GM21367 (cell line): Measurements from ENCODE around the gene PLXNA4.

Source experiments
- ATAC-seq: cut with Tn5 transposase; IDR thresholded peaks from one replicate; pipeline ENCODE4 v1.9.1; 2021; ENCODE audit not compliant: unreplicated experiment

The PLXNA4 gene

DNA sequence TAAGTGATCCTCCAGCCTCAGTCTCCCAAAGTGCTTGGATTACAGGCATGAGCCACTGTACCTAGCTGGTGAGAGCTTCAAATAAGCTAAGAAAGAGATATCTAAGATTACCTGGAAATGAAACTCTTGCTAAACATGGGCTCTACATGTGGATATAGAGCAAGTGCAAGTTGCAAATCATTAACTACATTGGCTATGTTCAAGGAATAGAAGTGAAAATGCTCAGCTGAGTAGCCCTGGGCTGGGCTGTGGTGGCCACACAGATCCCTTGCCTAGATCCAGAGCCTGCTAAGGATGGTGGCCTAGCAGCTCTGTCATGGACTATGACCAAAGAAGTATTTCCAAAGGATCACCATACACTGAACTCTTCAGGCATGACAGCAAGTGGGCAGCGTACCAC lies 209.3 kb downstream of the PLXNA4 start:
- ATAC-seq = no peak

DNA sequence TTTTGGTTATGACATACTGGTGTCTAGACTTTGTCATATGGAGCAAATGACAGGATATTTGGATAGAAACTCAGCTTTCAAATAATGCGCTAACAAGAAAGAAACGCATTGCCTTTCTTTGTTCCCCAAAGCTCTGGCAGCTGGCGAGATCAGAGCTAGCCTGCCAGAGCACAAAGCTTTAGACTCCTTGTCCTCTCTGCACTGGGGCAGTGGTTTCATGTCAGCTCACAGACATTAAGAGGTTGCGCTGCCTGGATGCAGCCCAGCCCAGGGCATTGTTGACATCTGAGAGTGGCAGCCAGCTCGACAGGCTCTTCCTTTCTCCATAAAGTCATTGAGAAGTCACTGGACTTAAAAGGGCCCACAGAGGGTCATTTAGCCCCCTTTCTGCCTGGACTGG lies 212.0 kb downstream of the PLXNA4 start:
- ATAC-seq = no peak

DNA sequence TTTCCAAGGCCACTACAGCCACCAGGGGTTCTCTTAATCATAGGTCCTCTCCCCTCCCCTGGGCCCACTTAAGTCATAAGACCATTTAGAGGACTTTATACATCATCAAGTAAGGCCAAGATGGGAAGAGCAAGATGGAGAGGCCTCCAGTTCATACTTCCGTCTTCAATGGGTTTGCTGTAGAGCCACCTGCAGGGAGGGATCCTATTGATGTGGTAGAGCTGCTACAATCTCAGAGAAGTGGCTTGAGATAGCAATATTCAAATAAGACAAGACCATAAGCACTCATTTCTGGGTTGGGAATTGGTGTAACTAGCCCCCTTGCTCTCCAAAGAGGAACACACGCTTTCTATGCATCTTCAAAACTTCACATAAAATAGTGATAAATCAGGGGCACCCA lies 214.2 kb downstream of the PLXNA4 start:
- ATAC-seq = no peak

DNA sequence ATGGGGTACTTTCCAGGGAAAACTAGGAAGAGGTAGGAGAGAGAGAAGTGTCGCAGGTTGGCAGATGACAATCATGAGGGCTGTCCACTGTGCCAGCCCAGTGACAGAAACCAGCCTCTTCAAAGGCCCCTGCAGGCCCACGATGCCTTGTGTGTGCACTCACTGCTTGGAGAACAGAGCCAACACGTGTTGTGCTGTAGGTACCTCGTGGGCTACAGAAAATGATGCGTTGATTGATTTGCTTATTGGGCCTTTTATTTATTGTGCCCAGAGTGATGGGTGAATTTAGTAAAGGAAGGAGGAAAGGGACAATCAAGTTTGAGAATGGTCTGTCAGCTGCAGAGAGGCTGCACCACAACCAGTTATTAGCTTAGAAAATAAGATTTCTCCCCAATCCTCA lies 215.1 kb downstream of the PLXNA4 start:
- no peak for ATAC-seq

DNA sequence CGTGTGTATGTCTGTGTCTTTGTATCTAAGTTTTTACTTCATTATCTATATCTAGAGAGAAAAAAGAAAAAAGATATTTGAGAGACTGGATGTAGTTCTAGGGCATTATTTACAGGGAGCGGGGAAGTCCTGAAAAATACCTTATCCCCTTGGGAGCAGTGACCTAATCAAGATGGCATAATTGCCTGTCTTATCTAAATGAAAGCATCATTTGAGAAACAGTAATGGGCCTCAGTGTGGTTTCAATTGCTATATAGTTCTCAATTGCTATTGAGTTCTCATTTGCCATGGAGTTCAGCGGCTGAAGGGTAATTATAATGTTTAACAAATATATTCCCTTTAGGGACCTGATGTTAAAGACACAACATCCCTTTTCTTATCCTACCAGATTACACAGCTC lies 216.5 kb downstream of the PLXNA4 start:
- no peak for ATAC-seq

DNA sequence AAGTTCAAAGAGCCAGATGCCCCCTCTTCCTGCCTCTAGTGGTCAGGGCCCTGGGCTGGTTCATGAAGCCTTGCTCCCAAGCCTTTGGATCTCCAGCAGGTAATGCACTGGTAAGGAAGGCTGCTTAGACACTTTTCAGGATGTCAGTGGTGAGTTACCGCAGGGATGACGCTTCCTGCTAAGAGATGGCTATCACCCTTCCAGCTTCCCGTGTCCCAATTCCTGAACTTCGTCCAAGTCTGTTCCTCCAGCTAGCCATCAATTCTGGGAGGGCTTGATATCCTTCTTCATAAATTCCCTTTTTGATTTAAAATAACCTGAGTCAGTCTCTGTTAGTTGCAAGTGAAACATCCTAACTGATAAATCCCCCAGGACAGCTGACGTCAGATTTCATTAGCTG lies 221.2 kb downstream of the PLXNA4 start:
- no peak for ATAC-seq

DNA sequence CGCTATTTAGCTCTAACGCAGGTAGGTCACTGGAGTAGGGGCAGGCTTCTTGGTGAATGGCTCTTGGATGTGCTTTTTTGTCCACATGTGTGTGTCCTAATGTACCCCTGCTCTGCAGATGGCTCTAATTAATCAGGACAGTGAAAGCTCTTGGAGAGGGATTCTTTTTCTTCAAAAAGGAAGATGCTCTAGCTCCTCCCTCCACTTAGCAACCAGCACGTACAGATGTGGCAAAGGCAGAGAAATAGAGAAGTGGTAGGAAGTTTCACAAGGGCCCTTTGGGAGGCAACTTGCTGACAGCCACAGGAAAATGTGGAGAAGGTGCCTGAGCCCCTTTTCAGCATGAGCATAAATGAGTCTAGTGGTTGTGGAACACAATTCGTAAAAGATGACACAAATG lies 221.7 kb downstream of the PLXNA4 start:
- ATAC-seq = no peak

DNA sequence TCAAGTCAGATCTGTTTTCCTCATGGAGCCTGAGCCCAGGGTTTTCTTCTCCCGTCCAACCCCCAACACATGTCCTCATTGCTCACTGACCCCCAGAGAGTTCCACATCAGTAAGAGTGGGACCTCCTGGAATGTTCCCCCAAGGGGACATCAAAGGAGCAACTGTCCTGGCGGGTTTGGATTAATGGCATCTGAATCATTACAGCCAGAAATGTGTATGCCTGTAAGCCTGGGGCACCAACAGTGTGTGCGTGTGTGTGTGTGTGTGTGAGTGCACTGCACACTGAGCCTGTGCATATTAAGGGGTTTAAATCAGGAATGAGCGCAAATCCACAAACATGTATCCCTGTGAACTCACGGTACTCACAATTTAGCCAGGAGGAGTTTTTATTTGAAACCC lies 222.3 kb downstream of the PLXNA4 start:
- no peak for ATAC-seq

DNA sequence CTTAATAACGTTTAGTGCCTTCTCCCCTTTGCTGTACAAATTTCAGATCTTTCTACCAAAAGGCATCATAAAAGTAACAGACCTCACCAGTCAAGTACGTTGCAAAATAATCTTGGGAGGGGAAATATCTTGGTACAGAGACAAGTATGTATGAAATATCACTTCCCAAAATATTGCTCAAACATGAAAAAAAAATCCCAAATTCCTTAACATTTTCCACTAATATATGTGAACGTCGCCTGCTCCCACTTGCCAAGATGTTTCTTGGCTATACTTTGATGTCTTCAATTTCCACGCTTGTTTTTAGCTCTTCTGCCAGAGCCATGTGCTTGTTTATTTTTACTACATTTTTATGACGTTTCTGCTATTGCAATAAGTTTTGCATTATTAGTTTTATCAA lies 223.5 kb downstream of the PLXNA4 start:
- ATAC-seq = no peak

DNA sequence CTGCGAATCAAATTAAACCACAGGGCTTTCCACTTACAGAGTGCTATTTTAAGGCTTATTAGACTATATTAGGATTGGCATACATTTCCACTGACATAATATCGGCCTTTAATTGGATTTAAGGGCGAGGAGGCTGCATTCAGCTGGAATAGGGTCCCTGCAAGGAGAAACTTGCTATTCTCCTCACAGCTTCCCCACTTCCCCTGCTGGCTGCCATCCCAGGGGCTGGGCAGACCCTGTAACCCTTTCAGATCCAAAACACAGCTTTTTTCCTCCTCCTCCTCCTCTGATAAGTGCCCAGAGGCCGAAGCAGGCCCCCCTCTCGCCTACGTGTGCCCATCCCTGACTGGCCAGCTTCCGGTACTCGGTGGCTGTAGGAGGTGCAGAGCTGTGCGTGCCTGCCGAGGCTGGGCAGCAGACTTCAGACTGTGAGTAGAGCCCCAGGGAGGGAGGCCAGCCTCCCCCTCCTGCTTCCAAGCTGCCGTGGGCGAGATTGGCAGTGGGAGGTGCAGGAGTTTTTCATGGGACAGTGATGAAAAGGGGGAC lies 224.2 kb downstream of the PLXNA4 start:
- no peak for ATAC-seq

DNA sequence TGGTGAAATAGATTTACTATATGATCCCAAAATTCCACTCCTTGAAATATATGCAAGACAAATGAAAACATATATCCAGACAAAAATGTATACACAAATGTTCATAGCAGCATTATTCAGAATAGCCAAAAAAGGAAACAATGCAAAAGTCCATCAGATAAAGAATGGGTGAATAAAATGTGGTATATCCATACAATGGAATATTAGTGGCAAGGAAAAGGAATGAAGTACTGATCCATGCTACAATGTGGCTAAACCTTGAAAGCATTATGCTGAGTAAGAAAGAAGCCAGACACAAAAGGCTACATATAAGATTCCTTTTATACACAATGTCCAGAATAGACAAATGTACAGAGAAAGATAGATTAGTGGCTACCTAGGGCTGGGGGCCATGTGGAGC lies 225.5 kb downstream of the PLXNA4 start:
- no peak for ATAC-seq

DNA sequence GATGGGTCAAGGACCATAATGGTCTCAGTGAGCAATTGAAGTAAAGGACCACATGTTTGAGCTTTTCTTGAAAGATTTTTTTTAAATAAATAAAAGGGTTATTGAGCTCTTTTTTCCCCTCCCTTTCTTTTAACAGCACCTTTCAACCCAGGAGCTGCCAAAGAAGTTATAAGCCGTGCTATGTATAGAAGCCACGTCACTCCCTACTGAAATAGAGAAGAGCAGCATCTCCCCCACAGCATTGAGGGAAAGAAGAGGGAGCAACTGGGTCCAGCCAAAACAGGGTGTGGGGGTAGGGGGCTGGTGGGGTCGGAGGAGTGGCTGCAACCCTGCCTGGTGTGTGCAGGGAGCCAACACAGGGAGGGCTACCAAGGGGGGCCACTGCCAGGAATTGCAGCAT lies 227.2 kb downstream of the PLXNA4 start:
- ATAC-seq = no peak

DNA sequence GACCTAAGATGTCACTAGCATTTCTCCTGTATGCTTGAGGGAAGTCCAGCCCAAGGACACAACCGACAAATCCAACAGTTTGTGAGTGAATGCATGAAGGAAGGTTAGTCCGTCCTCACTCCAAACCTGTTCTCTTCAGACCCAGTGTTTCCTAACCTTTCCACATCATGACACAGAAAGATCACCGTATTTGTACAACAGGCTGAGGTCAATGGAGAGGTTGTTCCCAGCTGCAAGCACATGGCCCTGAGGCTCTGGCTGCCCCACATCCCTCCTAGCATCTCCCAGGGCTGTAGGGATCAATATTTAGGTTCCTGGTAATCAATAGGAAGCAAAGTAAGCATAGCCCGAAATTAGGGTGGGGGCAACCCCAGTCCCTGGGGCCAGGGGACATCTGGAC lies 227.9 kb downstream of the PLXNA4 start:
- ATAC-seq = no peak

DNA sequence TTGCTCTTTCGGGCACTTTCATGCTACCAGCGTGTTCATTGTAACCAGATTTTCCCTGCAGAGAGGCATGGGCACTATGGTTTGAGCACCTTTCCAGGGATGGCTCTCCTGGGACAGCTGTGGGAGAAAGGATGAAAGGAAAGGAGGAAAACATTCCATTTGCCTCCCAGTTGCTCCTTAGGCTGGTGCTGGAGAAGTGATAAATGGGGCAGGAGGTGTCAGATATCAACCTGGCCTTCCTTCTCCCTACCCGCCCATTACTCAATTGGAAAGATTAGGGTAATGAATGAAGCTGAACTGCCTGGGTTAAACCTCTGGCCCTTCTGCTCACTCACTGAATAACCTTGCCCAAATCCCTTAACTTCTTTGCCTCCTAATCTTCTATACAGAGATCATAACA lies 228.4 kb downstream of the PLXNA4 start:
- no peak for ATAC-seq

DNA sequence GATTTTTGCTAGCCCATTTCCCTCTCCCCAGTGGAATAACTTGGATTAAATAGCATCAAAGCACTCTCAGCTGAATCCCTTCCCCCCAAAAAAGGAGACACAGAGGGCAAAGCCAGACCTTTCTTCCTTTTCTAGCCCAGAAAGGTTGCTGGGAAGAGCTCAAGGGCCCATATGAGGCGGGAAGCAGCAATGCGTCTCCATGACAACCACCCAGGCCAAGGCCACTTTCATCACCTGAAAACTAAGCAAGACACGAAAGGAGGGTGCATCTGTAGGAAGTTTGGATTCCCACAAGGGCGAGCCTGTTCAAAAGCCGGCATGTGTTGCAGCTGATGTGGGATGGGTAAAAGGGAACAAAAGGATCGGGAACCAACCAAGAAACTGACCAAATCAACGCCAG lies 229.1 kb downstream of the PLXNA4 start:
- no peak for ATAC-seq

DNA sequence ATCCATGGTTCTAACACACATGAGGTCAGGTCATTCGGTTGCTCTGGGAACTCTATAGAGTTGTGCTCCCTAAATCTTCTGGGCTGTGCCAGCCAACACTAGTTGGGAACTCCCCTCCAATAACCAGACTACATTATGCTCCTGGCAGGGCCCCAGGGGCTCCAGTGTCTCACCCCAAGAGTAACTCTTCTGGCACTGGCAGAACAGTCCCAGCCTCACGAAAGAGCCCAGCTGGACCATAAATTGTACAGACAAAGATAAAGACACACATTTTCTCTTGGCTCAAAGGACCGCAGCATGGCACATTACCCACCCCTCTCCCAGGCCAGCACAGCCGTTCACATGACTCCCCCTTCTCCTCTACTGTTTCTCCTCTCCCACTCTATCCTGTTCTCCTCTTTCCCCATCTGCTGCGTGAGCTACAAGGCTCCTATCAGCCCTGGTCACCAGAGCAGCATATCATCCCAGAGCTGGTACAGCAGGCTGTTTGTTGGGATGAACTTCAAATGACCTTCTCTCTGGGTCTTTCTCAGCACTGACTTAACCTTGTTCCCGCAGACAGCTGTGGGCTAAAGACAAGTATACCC lies 230.6 kb downstream of the PLXNA4 start:
- no peak for ATAC-seq

DNA sequence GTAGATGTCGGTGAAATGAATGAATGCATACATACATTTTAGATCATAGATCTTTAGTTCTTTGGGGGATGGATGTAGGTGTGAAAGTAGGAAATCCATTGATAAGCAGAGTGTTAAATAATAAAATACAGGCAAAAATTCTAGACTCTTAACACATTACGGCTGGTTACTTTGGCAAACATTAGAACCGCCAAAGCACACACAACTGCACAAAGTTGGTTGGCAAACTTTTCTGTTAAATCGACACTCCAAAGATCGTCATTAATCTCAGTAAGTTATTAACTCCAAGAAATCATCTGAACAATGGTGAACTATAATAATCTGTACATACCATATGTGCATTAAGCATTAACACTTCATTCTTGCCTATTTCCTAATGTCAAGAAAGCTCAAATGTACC lies 231.2 kb downstream of the PLXNA4 start:
- ATAC-seq = no peak

DNA sequence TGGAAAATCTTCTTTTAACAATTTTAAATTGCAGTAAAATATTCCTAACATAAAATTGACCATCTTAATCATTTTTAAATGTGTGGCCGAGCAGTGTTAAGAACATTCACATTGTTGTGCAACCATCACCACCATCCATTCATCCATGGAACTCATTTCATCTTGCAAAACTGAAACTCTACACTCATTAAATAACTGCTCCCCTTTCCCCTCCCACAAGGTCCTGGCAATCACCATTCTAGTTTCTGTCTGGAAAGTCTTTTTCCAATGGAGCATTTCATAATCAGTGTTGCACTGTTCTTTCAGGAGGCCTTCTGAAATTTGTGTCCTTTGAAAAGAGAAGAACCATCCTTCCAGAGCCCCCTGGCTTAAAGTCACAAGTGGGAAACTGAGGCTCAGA lies 233.1 kb downstream of the PLXNA4 start:
- ATAC-seq = no peak

DNA sequence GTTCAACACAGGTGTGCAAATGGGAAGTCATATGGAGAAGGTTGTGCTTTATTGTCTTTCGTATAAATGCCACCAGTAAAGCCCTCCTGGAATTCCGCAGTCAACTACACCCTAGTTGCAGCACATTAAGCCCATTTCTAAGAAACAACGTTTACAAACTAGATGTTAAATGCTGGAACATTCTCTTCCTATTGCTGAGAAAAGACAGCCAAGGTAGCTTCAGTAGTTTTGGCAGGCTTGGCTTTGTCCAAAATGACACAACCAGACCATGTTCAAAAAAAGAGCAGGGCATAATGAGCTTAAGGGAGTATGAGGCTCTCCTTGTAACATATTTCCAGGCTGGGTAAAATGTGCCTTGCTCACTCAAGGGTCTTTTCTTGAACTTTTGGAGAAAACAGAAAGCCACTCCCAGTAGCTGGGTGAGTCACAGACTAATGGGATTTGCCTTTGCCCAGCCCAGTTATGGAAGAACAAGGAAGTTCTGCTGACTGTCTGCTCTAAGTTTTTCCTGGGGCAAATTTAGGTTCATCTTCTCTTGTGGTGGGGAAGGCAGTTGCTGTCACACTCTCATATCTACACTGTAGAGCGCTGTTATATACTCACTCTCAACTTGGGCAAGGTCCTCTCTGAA lies 238.7 kb downstream of the PLXNA4 start:
- no peak for ATAC-seq

DNA sequence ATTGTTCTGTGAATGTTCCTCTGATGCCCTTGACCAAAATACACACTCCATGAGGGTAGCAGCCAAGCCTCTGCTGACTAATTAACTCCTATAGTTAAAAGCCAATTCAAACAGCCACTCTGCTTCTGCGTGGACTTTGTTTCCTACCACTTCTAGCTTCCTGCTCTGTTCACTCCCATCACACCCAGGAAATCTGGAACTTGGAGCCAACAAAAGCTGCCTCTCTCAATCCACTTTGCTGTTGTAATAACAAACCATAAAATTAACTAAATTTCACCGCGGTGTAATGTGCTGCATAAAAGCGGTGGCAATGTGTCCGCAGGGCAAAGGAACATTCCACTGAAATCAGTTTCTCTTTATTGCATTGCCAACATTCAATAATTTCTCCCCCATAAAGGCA lies 239.5 kb downstream of the PLXNA4 start:
- no peak for ATAC-seq

DNA sequence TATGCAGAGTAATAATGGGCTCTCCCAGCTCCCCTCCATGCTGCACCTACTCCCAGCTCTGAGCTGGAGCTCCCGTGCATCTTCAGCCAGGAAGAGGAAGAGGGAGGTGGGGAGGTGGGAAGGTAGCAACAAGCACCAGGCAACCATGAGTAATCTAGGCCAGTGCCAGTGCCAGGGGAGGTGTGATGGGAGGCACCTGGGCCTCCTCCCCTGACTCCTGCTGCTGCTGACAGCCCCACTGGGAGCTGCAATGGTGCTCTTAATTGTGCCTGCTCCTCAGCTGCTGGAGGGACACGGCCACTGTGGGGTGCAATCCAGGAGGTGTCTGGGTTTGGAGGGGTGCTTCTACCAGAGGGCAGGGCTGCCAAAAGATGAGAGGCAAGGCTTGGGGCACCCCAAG lies 243.0 kb downstream of the PLXNA4 start:
- no peak for ATAC-seq

DNA sequence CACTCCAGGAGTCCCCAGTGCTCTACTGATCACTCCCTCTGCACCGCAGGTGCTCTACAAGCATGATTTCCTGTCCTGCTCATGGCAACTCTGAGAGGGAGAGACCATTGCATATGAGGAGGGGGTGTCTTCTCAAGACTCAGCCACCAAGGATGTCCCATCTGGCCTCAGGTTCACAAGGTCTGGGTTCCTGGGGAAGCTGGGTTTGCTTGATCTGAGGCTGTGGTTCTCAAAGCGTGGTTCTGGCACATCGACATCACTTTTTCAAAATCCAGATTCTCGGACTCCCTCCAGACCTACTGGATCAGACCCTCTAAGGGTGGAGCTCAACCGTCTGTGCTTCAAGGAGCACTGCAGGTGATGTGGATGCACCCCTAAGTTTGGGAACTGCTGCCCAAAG lies 247.5 kb downstream of the PLXNA4 start:
- ATAC-seq = no peak

DNA sequence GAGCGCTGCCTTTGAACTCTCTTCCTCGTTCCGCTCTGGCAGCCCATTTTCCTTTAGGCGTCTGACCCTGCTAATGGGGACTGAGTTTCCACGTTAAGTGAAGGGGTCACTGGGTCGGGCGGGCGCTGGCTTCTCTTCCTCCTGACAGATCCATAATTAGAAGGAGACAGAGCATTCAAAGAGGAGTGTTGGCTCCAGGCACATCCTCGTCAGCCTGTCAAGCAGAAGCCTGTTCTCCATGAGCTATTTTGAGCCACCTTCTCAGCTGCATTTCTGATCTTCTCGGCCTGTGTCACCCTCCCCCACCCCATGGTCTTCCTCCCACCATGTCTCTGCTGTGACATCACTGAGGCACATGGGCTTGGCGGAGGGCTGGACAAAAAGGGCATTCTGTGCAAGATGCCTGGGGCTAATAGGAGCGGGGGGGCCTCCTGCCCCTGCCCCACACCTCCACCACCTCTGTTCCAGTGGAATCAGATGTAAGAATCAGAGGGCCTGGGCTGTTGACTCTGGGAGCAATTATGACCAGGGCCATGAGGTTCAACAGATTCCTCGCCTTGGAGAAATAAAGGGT lies 248.1 kb downstream of the PLXNA4 start:
- no peak for ATAC-seq
